Measurements from ENCODE around the gene MSI2.
A peak's percentile ranks its signal among the peaks of the same experiment; 100 is the strongest.

Gene MSI2

DNA sequence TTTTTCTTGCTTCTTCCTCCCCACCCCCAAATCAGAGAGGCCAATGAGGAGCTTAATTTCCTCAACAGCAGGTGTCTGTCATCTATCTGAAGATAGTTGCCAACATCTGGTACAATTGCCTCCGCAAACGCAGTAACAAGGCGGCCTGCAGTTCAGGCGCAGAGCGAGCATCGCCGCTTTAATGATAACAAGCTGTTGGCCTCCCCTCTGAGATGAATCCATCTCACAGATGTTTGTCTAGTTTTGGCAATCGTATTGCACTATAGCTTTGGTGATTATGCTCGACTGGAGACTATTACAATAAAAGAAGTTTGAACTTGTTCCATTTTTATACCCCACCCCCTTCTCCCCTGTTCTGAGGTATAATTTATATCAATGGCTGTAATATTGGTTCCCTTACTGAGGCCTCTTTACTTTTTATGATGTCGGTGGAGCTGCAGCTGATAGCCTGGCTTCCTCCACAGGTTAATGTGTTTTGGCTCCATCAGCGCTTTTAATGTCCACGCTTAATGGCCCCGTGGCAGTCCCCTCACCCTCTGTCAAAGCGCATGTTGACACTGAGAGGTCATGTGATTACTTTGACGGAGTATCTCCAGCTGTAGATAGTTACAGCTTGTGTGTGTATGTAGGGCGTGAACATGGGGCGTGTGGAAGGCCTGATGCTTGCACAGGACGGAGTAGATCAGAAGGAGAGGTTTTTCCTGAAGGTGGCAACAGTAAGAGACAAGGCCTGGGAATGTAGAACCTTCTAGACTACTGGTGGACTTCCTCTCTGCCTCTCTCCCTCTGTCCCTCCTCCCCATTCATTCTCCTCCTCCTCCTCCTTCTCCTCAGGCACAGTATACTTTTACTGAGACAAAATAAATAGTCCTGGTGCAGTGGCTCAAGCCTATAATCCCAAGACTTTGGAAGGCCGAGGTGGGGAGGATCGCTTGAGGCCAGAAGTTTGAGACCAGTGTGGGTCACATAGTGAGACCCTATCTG lies 164.7 kb downstream of the MSI2 start:
- DNase-seq, result peak; percentile 71

DNA sequence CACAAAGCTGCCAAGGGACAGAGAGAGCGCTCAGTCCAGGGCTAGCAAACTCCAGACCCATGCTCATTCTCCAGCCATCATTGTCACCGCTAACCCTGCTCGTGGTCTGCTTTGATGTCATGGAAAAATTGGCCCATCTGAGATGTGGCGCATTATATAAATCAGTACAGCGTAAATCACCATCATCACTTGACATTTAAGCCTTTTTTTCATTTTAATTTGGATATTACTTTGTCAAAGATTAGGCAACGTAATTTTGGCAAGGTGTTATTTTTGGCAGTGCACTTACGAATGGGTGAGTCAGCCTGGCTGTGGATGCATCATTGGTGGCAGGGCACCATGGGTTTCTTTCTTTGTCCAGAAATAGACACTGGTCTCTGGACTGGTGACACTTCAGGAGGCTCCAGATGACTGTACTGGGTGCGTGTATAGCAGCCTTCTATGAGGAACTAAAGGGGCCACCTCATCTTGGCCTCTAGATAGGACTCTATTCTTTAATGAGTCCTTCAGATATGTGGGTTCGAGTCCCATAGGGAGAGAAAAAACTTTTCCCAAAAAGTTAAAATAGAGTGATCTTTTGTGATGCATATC lies 166.3 kb downstream of the MSI2 start:
- DNase-seq, result no peak

DNA sequence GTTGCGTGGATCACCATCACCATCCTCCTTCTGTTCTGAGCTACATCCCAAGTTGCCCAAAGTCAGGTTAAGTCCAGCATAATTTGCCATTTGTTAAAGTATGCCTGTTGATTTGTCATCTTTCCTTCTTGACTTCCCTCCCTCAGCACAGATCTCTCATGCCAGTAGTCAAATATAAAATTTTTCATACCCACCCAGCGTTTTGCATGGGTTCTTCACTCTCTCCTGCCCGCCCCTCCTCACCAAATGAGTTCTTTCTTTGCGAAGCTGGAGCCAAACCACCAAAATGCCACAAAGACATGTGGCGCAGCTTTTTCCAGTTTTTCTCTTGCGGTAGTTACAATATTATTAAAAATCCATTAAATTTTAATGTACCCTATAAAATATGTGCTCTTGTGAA lies 167.2 kb downstream of the MSI2 start:
- DNase-seq, result no peak

DNA sequence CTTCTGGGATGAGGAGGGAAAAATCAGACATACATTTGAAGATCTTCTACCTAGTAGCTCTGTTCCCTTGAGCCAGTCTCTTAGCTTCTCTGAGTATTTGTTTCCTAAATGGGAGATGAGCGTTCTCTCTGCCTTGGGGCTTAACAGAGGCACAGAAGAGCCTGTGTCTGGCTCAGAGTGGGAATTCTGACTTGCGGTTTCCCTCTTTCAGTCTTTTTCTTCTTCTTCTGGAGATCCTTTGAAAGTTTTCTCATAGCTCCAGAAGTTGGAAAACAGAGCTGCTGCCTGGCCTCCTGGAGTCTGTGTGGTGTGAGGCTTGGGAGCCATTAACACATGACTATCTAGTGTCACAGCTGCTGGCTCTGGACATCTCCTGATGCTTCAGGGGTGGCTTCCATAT lies 167.9 kb downstream of the MSI2 start:
- no peak for DNase-seq

DNA sequence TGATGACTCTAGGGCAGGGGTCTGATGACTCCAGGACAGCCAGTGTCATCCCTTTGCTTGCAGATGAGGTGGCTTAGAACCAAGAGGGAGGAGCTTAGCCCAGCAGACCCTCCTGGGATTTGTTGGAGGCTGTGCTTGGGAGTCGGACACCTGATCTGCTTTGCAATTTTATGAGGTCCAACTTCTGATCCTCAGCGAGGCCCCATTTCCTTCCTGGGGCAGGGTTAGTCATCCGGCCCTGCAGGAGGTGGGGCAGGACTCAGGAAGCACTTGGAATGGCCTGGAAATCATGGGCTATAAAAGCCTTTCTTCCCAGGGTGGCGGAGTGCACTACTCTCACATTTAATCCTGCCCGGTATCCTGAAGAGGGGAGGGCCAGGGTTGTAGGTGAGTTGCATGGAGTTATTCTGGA lies 168.5 kb downstream of the MSI2 start:
- DNase-seq, result no peak

DNA sequence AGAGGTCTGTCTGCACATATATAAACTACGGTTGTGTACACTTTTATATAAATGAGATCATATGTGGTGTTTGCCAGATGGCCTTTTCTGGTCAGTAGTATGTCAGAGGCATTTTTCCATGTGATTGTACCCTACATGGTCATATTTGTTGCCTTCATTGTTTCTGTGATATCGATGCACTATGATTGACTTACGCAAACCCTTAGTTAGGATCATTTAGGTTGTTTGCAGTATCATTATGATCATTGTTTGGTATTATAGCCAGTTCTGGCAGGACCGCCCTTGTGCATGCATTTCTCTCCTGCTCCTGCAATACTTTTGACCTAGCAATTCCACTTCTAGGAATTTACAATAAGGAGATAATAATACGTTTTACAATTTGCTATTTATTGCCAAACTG lies 169.1 kb downstream of the MSI2 start:
- DNase-seq, result no peak

DNA sequence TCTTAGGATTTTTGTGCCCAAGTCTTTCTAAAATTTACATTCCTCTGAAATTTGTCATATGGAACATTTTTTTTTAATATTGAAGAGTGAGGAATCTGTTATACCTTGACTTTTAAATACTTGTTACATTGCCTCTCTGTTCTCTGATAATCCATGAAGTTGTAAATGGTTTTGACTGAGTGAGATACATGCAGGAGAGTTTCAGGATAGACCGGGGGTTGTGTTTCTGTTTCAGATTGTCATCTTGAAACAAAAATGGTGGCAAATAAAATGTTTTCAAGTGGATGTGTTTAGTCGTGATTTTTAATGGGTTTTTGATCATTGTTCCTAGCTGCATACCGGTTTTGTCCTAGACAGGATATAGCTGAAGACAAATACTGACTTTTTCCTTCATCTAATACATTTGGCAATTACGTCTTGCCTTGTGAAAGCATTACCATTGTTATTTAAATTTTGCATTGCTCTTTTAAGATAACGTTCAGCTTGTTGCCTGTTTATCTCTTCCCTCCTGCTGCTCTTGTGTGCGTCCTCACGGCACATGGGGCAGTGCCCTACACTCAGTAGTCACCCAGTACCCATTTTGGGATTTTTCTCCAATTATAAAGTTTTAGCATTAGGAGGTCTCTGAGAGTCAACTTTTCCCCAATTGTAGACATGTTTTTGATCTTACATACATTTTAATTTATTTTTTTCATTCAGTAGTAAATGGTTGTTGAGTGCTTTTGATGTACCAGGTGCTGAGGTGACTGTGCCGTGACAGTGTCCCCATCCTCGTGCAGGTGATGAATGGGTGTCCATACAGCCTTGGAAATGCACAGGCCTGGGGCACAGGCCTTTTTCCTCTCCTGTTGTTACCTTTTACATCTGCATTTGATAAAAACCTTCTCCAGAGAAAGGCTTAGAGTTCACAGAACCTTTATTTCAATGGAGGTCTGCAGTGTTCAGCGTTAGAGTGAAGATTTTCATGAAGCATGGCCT lies 169.9 kb downstream of the MSI2 start:
- DNase-seq, result no peak

DNA sequence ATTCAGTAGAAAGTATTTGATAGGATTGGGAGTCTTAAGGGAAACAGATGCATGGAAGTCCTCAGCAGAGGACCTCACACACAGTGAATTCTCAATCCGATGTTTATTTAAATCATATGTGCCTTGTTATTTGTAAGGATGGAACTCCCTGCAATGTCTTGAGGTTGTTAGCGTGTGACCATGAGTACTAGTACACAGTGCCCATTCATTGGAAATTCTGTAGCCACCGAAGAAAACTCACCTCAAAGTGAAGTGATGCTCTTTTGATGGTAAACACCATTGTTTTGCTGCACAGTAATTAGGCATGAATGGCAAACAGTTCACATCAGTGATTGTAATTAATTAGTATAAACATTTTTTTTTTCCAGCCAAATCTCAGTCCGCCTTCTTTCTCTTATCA lies 173.6 kb downstream of the MSI2 start:
- DNase-seq, result no peak

DNA sequence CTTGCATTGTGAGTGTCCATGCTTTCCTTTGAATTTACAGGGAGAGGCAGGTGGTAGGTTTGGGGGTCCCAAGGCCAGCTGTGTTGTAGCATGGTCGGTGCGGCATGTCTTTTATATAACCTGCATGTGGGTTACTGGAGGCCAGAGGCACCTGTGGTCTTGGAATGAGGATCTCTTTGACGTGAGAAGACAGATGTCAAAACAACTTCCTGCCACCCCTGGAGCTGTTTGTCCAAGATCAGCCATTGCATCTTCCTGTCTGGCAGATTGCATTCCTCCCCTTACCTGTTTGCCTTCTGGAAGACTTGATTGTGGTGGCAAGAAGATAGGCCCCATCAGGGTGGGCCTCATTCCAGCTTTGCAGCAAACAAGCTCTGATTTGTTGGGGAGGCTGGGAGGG lies 175.1 kb downstream of the MSI2 start:
- no peak for DNase-seq

DNA sequence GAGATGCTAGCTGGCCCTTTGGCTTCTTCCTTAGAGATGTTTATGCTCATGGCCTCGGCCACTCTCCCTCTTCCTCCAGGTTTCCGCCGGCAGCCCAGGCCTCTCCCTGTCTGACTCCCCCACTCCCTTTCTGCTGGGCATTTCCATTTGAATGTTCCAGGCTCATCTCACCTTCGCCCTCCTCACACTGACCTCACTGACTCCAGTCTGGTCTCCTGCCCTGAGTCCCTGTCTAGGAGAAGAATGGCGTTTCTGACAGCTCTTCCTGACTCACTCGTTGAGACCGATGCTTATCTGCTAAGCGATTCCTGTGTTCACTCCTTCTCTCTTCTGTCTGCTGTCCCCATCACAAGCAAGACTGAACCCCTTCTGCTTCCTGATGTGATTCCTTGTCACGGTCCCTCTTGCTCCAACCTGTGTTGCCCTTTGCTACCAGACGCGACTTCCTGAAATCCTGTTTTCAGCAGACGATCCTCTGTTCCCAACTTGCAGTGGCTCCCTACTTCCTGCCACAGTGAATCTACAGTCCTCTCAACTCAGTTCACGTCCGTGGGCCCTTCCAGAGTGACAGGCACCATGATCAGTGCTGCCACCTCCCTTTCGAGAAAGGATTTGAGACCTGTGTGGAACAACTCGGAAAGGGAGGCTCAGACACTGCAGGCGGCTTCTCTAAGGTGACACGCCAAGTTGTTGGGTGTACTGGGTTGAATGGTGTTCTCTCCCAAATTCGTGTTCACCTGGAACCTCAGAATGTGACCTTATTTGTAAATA lies 176.4 kb downstream of the MSI2 start:
- no peak for DNase-seq

DNA sequence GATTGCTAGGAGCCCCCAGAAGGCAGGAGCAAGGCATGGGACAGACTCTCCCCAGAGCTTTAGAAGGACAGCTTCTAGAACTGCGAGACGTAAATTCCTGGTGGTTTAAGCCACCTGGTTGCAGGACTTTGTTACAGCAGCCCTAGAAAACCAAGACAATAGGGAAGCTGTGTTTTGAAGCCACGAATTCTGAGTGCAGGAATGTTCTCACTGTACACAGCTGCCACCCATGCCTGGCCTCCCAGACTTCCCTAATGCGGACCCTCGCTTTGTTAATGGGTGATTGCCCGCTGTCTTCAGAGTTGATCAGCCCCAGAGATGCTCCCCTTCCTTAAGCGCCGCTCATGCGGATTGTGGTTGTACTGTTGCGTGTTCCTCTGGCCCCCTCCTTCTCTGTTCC lies 177.1 kb downstream of the MSI2 start:
- DNase-seq, result no peak

DNA sequence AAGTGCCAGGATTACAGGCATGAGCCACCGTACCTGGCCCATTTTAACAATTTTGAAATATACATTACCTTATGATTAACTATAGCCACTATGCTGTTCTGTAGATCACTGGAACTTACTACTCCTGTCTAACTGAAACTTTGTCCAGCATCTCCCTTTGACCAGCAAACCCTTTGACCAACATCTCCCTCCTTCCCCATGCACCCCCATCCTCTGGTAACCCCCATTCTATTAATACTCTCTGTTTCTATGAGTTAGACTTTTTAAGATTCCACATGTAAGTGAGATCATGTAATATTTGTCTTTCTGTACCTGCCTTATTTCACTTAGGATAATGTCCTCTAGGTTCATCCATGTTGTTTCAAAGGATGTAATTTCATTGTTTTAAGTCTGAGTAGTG lies 178.0 kb downstream of the MSI2 start:
- no peak for DNase-seq

DNA sequence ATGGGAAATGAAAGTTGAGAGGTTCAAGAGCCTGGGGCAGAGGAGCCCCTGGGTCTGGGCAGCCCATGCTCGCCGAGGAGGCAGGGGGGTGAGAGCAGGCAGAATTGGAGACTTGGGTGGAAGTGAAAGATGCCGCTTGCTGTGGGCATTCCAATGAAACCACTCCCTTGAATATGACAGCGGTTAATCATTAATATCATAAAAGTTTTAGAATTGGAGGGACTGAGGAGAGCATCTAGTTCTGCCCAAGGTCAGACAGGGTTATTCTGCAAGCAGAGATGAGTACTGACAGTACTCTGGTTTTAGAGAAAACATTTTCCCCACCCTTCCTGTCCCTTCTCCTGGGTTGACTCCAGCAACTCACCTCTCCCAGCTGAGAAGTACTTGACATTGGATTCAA lies 180.2 kb downstream of the MSI2 start:
- DNase-seq, result no peak

DNA sequence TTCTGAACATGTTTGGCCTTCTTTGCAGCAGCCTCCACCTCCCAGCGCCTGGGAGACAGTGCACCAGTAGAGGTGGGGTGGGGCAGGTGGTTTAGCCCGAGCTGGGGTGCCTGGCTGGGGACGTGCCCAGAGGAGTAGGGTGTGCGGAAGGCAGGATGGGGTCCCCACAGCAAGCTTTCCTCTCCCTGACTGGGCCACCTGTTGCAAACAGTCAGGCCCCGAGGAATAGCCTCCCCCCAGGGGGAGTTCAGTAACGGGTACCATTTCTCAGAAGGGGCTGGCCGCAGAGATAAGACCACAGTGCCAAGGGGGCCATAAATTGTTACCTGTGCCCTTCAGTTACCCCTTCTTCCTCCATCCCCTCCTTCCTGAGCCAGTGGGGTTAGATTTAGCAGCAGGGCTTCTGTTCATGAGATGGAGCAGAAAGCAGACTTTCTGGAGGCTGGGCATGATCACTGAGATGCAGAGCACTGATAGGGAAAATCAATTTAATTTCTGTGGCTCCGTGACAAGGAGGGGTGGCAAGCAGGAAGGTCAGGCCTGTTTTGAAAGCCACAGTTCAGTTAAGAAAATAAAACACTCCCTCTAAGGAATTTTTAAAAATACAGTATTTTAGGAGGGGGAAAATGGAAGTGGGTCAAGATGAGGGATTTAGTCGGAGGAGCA lies 181.9 kb downstream of the MSI2 start:
- no peak for DNase-seq

DNA sequence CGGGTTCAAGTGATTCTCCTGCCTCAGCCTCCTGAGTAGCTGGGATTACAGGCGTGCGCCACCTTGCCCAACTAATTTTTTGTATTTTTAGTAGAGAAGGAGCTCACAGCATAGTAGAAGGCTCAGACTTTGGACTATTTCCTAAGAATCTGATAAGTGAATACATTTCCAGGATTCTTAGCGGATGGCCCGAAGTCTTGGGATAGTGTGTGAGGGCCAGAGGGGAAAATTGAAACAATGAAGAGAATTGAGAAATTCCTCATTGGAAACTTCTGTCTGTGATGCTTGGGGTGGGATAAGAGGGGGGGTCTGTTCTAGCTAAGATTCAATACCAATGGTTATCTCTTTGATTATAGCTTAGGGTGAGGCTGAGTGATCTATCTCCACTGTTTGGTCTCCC lies 183.3 kb downstream of the MSI2 start:
- DNase-seq, result no peak

DNA sequence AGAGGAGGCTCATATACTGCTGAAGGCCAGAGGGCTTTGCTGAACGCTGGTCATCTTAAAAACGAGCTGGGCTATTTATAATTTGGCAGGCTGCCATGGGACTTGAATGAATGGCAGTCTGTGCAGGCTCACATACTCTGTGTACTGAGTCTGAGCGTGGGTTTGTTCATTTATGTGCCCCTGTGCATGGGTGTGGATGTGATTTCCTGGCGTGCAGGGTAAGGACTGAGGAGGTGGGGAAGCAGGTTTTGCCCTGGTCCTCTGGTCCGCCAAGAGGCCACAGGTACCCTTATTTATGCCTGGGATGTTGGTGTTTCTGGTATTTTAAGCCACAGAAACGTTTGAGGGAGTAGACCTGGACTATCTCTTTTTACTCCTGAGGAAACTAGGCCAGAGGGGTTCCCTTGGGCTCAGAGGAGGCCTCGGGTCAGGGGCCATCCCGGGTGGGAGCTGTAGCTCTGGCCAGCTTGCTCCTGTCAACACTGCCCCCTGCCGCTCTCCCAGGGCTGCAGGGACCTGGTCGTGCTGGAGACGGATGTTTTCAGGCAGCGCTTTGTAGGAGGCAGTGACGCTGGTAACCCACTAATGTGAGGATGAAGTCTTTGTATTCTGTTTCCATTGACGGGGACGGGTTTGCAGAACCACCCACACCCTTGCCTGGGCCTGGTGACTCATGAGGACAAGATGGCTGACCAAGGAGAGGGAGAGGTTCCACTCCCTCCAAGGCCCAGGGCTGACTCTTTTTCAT lies 184.4 kb downstream of the MSI2 start:
- peak; percentile 68 for DNase-seq

DNA sequence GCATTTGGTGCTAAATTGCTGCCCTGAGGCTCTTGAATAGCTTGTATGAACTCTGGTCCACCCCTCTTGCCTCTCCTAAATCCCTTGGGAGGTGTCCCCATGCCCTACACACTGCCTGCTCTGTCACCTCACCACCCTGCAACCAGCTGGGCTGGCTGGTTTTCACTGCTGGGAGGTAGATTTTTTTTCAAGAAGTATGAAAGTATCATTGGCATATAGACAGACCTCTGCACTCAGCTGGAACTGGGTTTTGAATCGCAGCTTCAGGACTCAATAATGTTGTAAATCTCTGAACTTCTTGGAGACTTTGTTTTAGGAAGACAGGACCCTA lies 184.9 kb downstream of the MSI2 start:
- DNase-seq, result no peak

DNA sequence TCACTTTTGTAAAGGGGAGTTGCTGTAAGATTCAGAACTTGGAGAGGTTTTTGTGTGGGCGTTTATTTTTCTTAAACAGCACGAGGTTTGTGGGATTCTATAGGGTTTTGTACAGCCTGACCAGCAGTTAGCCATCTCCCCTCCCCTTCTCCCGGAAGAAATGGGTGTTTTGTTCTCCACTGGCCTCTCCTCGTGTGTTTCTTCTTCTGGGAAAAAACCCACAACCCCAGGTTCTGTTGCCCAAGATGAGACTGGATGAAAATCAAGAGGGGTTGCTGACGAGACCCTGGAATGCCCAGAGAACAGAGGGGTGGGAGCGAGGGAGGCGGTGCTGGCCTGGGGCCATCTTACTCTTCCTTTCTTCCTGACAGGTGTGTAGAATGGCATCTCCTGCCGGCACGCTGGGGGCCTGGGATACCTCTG lies 186.1 kb downstream of the MSI2 start:
- DNase-seq, result no peak

DNA sequence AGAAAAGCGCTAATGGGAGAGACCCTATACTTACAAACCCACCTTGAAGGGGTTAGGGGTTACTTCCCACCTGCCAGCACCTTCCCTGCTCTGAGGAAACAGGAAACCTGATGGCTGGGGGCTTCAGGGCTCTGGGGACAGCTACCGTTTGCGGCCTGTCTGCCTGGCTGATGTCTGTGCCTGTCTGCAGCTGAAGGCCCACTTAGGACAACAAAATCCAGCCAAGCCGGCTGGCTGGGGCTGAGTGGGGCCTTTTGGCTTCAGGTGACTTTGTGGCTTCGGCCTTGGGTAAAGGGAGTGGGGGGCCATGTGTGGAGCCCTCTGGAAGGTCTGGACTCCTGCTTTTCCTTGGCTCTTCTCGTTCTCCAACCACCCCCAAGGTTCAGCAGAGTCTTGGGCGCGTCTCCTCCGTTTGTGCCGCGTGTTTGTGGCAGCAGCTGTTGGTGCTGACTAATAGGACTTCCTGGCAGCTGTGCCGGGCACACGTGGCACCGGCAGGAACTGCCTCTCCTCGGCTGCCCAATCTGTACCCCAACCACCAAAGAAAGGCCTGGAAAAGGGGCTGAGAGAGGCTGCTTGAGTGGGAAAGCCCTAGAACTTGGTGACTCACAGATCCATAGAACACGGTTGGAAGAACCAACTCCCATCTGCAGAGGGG lies 186.7 kb downstream of the MSI2 start:
- peak; percentile 61 for DNase-seq

DNA sequence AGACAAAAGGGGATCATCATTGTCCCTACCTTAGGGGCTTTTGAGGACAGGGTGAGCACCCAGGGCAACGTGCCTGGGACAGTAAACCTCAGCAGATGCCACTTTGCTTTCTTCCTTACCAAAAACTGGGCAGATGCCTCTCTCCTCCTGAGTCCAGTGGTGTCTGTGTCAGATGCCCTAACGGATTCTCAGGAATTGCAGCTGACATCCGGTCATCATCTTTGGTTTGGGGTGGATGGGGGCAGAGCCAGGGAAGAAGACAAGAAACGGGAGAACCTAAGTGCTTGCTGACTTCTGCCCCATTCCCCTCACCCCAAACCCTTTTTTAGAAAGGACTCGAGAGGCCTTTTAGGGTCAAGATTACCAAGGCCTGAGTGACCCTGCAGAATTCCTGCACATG lies 187.5 kb downstream of the MSI2 start:
- DNase-seq, result no peak
